Lower leg skin (tissue), 4 donors: ENCODE data around the gene HSPA4. TPM values are rescaled to one million over a fixed set of nuclear protein-coding genes. Genes with fewer than 3 reads are reported as not detected.

Source experiments
- DNase-seq, 2 donors: peaks; one replicate each; pipeline ENCODE4 v3.0.0-alpha.2; 2019; ENCODE audit warnings: low spot score in 2 of 2
- H3K4me3 ChIP-seq: fragments of 200-600 bp; sonication (generic); 2 replicates; pipeline ENCODE4 v1.5.1; 2017; ENCODE audit warnings: mild to moderate bottlenecking, low read depth; ENCODE audit not compliant: poor library complexity, severe bottlenecking
- CTCF ChIP-seq, 3 donors: fragments of 450-650 bp; IDR thresholded peaks; one replicate each; pipeline ENCODE4 v1.5.1; 2016; ENCODE audit warnings: antibody characterized with exemption in 3 of 3, mild to moderate bottlenecking in 3 of 3, moderate library complexity in 2 of 3
- POLR2A ChIP-seq, 2 donors: fragments of 450-650 bp; IDR thresholded peaks; one replicate each; pipeline ENCODE4 v1.6.1; 2016 to 2017; ENCODE audit warnings: antibody characterized with exemption in 2 of 2, mild to moderate bottlenecking in 1 of 2, moderate library complexity in 1 of 2
- WGBS, 2 donors: methylation state at CpG; one replicate each; pipeline ENCODE4 v1.1.5; 2018; 5-methylcytosine and 5-hydroxymethylcytosine counted together
- intact Hi-C: fragments of 100-400 bp; cut with DNase I; formaldehyde crosslinking; loops from one replicate; pipeline ENCODE4 v1.15.0; 2023; ENCODE audit warnings: low total_unique reads
- total RNA-seq, 4 donors: library from RNA; depleted of rRNA; stranded (reverse); fragments of >200 nt; gene quantifications; one replicate each; pipeline ENCODE4 v1.1.0, GENCODE V29; 2016

HSPA4 gene
- total RNA-seq, 4 donors from 2014 or later, result 33.0 to 49.3 (median 42.2) TPM

GRCh38 chr5:133118741-133119140, 66.9 kb downstream of the HSPA4 start:
- H3K4me3 ChIP-seq, result no peak overlapping the region
- 85 to 86% methylated on average over 4 of the region's 4 CpGs for WGBS, 2 donors
- intact Hi-C loops, result loop anchor here (5.0 to 10.0 kb wide), 2 partner anchors 749 to 866 kb away; no protein-coding TSS in a partner anchor
- no peak for TF ChIP-seq CTCF (IDR thresholded peaks at IDR 0.05)
- TF ChIP-seq POLR2A (IDR thresholded peaks at IDR 0.05), result no peak
- peak in 1 of 2 donors; percentile 63 for DNase-seq

DNA sequence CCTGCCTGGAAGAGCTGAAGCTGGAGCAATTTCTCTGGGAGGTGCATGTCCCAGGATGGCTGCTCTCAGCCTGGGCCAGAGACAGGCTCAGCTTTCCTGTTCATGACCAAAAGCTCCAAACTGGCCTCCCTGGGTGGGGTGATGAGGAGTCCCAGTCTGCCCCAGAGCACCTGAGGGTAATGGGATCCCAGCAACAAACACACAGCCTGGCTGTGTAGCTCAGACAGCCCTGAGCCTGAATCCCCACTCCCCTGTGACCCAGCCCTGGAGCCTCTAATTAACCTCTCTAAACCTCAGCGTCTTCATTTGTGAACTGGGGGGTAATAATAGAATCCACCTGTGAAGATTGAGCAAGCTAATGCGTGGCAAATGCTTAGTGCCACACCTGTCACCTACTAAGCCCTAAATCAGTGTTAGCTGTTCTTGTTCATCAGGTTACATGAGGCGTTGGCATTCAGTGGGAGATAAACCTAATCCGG, 67.5 kb downstream of the HSPA4 start:
- WGBS, 2 donors, result 72 to 74% methylated on average over 4 of the region's 4 CpGs
- TF ChIP-seq CTCF (IDR thresholded peaks at IDR 0.05), result no peak
- no peak for TF ChIP-seq POLR2A (IDR thresholded peaks at IDR 0.05)
- intact Hi-C loops, result loop anchor here (5.0 to 10.0 kb wide), 2 partner anchors 748 to 866 kb away; no protein-coding TSS in a partner anchor
- H3K4me3 ChIP-seq, result no peak overlapping the region
- peak in 1 of 2 donors; percentile 58 for DNase-seq

DNA sequence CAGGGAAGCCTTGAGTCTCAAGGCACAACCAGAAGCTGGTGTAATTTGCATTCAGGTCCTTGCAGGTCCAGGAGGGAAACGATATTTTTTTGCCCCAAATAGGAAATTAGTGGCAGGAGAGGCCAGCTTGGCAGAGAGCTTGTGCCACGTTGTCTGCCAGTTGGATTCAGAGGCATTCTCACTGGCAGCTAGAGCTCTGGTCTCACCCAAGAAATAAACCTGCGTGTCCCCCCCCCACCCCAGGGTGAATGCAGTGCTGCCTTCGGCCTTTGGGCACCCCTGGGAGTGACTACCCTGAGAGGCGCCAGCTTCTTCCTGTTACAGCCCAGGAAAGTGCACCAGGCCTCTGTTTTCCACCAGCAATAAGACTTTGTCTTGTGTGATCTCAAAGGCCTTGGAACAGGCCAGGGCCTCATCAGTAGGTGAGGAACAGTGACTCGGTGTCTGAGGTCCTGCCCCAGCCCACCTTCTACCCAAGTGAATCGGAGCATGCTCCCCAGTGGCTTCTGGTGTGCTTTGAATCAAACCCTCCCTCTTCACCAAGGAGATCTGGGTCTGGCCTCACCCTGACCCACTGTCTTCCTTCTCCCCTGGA, 68.4 kb downstream of the HSPA4 start:
- no peak for TF ChIP-seq CTCF (IDR thresholded peaks at IDR 0.05)
- TF ChIP-seq POLR2A (IDR thresholded peaks at IDR 0.05), result no peak
- no peak overlapping the region for H3K4me3 ChIP-seq
- intact Hi-C loops, result no loop called here
- DNase-seq, result peak in 1 of 2 donors; percentile 70
- 50 to 77% methylated on average over 6 to 7 of the region's 7 CpGs for WGBS, 2 donors

DNA sequence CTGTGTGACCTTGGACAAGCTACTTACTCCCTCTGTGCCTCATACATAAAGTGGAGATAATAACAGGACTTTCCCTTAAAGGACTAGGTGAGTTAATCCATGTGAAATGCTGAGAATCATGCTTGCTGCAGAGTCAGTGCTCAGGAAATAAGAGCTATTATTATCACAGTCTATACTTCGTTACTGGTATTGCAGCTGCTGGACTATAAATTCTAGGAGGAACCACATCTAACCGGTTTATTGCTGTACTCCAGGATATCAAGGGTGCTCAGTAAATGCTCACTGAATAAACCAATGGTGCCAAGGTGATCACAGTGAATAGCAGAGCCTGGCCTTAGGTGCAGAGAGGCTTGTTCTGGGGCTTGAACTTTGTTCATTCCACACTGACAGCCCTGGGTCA, 69.3 kb downstream of the HSPA4 start:
- intact Hi-C loops, result no loop called here

GRCh38 chr5:133121611-133122150, 69.9 kb downstream of the HSPA4 start:
- 88 to 91% methylated on average over 9 of the region's 9 CpGs for WGBS, 2 donors
- intact Hi-C loops, result no loop called here
- peak in 1 of 2 donors; percentile 63 for DNase-seq
- TF ChIP-seq POLR2A (IDR thresholded peaks at IDR 0.05) (no peak), CTCF (IDR thresholded peaks at IDR 0.05) (no peak)
- H3K4me3 ChIP-seq, result no peak overlapping the region

More for the DNA sequence above, 69.3 kb downstream of the HSPA4 start:
- H3K4me3 ChIP-seq, result no peak overlapping the region
- TF ChIP-seq CTCF (IDR thresholded peaks at IDR 0.05), result no peak
- TF ChIP-seq POLR2A (IDR thresholded peaks at IDR 0.05), result no peak
- WGBS, 2 donors, result 57 to 70% methylated on average over 2 of the region's 2 CpGs
- no peak for DNase-seq
